Fibroblast of lung (primary cell): ENCODE results near the gene GIGYF2.

Experiments used
- CTCF ChIP-seq, 2 donors: IDR thresholded peaks in 1 of 2; conservative IDR thresholded peaks in 1 of 2; 1 replicate in 1 of 2; 2 replicates in 1 of 2; pipeline ENCODE4 v1.5.1; 2011 to 2012; ENCODE audit warnings: low read length in 2 of 2, control low read depth in 1 of 2, inconsistent platforms in 1 of 2, low read depth in 1 of 2, mild to moderate bottlenecking in 1 of 2
- EZH2 ChIP-seq: IDR thresholded peaks from 2 replicates; pipeline ENCODE4 v1.5.1; 2012; ENCODE audit warnings: low read length, control low read depth, mild to moderate bottlenecking; ENCODE audit errors: missing control alignments

- TF ChIP-seq CTCF (conservative IDR thresholded peaks at IDR 0.05 in 1 of 2, IDR thresholded peaks at IDR 0.05 in 1 of 2; ENCODE audit: low read depth in 1 of 2, low read length in 2 of 2) (no peak), EZH2 (no peak)
Measured at GRCh38 chr2:232829988-232830387, 132.9 kb downstream of the GIGYF2 start.
